Mesothelial cell of epicardium (in vitro differentiated cells): ENCODE results near the gene EPG5. TPM values are rescaled to one million over a fixed set of nuclear protein-coding genes. Genes with fewer than 3 reads are reported as not detected.

Experiments
- DNase-seq, 2 experiments: peaks; one replicate each; pipeline ENCODE4 v3.0.0; 2021; ENCODE audit warnings: low spot score in 2 of 2; ENCODE audit not compliant: unreplicated experiment in 2 of 2
- H3K27ac Mint-ChIP-seq: 2 replicates; pipeline ENCODE4 v1.8.0; 2021; ENCODE audit warnings: mixed read lengths
- H3K27me3 Mint-ChIP-seq: 2 replicates; pipeline ENCODE4 v1.8.0; 2021; ENCODE audit warnings: low read depth, mixed read lengths
- H3K36me3 Mint-ChIP-seq: 2 replicates; pipeline ENCODE4 v1.8.0; 2021; ENCODE audit warnings: mixed read lengths
- H3K4me1 Mint-ChIP-seq: 2 replicates; pipeline ENCODE4 v1.8.0; 2021; ENCODE audit warnings: mixed read lengths
- H3K4me3 Mint-ChIP-seq: 2 replicates; pipeline ENCODE4 v1.8.0; 2021; ENCODE audit warnings: mild to moderate bottlenecking, moderate library complexity, mixed read lengths
- H3K9me3 Mint-ChIP-seq: 2 replicates; pipeline ENCODE4 v1.8.0; 2021; ENCODE audit warnings: mixed read lengths
- CTCF ChIP-seq: fragments of 200-600 bp; sonication (generic); IDR thresholded peaks from one replicate; pipeline ENCODE4 v1.5.0; 2021; ENCODE audit warnings: antibody characterized with exemption; ENCODE audit not compliant: unreplicated experiment
- total RNA-seq: library from RNA; stranded (reverse); gene quantifications from 3 replicates; pipeline ENCODE4 v1.2.1, GENCODE V29; 2021

EPG5 gene
- total RNA-seq, 1 donor from 2014 or later = 39.3 TPM

GRCh38 chr18:45895339-45895738 lies 71.8 kb downstream of the EPG5 start:
- H3K9me3 Mint-ChIP-seq = no peaks in the 10 kb centered on the region
- H3K27ac Mint-ChIP-seq = no peak overlapping the region
- peaks cover 2% of the 10 kb centered on the region for H3K4me1 Mint-ChIP-seq
- no peaks in the 10 kb centered on the region for H3K27me3 Mint-ChIP-seq
- H3K4me3 Mint-ChIP-seq = no peak overlapping the region
- DNase-seq = no peak
- TF ChIP-seq CTCF = no peak
- peaks cover 39% of the 10 kb centered on the region for H3K36me3 Mint-ChIP-seq

GRCh38 chr18:45894818-45895217 lies 72.3 kb downstream of the EPG5 start:
- Mint-ChIP-seq H3K36me3 (peaks cover 41% of the 10 kb centered on the region), H3K27ac (no peak overlapping the region), H3K9me3 (no peaks in the 10 kb centered on the region), H3K27me3 (no peaks in the 10 kb centered on the region), H3K4me1 (peaks cover 2% of the 10 kb centered on the region), H3K4me3 (no peak overlapping the region)
- no peak for TF ChIP-seq CTCF
- DNase-seq = no peak

- DNase-seq = no peak
- Mint-ChIP-seq H3K9me3 (no peaks in the 10 kb centered on the region), H3K4me1 (peaks cover 2% of the 10 kb centered on the region), H3K27ac (no peak overlapping the region), H3K4me3 (no peak overlapping the region), H3K36me3 (peaks cover 30% of the 10 kb centered on the region), H3K27me3 (no peaks in the 10 kb centered on the region)
- TF ChIP-seq CTCF = no peak
These were observed 75.3 kb downstream of the EPG5 start for GRCh38 chr18:45891806-45892205.

GRCh38 chr18:45890606-45891005 lies 76.5 kb downstream of the EPG5 start:
- H3K27ac Mint-ChIP-seq = no peak overlapping the region
- no peaks in the 10 kb centered on the region for H3K9me3 Mint-ChIP-seq

GRCh38 chr18:45889419-45890064 lies 77.6 kb downstream of the EPG5 start:
- peaks cover 20% of the 10 kb centered on the region for H3K36me3 Mint-ChIP-seq
- H3K9me3 Mint-ChIP-seq = no peaks in the 10 kb centered on the region
- H3K27ac Mint-ChIP-seq = no peak overlapping the region
- H3K4me3 Mint-ChIP-seq = no peak overlapping the region
- no peaks in the 10 kb centered on the region for H3K27me3 Mint-ChIP-seq
- no peak for TF ChIP-seq CTCF
- DNase-seq = no peak
- peaks cover 2% of the 10 kb centered on the region for H3K4me1 Mint-ChIP-seq

More at GRCh38 chr18:45890606-45891005, 76.5 kb downstream of the EPG5 start:
- peaks cover 26% of the 10 kb centered on the region for H3K36me3 Mint-ChIP-seq
- no peaks in the 10 kb centered on the region for H3K27me3 Mint-ChIP-seq
- peaks cover 2% of the 10 kb centered on the region for H3K4me1 Mint-ChIP-seq
- no peak for DNase-seq
- H3K4me3 Mint-ChIP-seq = no peak overlapping the region
- no peak for TF ChIP-seq CTCF
